ENCODE measurements around the gene TRMT11.
"Not testable (repeated sequence)": the region's sequence is repeated elsewhere in the genome, so short reads cannot be mapped to it uniquely, and the experiment has no call there.

TRMT11 gene

DNA sequence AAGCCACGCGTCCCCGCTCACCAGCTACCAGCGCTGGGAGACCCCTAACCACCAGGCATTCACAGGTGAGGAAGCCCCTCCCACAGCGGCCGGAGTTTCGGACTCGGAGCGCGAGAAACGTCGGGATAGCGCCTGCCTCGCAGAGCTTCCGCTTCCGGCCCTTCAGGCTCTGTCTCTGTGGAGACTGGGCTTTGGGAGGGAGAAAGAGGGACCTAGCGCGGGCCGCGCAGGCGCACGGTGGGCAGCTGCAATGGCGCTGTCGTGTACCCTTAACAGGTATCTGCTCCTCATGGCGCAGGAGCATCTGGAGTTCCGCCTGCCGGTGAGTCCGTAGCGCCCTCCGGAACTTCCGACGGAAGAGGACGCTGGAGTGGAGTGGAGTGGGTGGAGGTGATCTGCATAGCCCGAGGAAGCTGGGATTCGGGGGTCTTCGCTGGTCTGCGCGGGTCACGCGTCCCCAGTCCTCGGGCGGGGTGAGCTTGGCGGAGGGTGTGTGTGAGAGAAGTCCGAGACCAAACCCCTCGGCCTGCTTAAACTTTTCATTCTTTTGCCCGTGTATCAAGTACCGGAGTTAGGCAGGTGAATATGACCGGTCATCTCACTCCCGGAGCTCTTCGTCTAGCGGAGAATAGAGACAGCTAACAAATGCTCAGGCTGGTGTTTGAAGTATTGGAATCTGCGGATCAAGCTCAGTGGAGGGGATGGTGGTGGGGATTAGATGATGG is at the start of gene TRMT11:
Gene TRMT11, plus strand, starts transcription at position 240 of the 725 bp plus-strand sequence. Its CDS starts 11 bp downstream, at position 251.
- peak; percentile 98 for DNase-seq

GRCh38 chr6:125939026-125939425 is 47.3 kb upstream of the TRMT11 start:
- no peak for DNase-seq

DNA sequence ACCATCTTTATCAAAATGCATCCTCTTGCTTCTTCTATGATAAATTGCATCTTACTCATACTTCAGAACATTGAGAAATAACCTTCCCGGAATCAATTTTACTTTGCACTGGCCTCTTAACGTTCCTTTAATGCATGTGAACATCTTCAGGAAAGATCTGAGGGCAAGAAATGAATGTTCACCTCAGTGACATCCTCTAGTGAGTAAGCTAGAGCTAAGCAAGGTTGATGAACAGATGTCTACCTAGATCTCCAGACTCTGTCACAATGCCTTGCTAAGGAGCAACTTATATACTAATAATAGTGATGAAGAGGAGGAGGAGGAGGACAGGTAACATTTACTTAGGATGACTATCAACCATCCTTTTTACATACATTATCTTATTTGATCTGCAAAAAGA is 46.5 kb upstream of the TRMT11 start:
- no peak for DNase-seq

DNA sequence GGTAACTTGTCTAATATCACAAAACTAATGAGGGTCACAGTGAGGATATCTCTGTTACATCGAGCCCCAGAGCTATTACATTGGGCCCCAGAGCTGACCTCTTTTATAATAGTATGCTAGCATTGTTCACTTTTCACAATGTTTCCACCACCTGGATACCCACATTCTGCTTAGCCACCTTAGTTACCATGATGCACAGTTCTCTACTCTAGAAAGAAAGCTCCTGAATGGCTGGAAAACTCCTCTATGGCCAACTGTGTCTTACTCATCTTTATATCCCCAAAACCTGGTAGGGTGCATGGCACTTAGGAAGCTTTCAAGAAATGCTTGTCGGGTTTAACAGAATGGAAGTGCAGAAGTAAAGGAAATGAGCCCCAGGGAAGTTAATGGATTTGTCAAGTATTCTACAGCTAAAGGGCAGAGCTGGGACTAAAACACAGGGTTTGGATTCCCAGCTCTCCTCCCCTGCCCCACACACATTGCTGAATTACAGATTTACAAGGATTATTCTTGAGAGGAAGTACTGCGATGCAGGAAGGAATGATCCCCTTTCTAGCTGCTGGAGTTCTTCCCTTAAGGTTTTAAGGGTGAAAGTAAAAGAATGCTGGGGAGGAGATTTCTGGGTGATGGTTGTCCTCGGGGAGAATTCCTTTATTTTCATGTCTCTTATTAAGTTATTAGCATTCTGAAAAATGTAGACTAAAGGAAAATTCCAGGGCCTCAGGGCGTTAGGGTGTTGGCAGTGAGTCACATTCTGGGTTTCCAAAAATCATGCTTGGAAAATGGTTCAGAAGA is 45.9 kb upstream of the TRMT11 start:
- no peak for DNase-seq

- DNase-seq = no peak
These were observed 43.4 kb upstream of the TRMT11 start for GRCh38 chr6:125942672-125943527.

DNA sequence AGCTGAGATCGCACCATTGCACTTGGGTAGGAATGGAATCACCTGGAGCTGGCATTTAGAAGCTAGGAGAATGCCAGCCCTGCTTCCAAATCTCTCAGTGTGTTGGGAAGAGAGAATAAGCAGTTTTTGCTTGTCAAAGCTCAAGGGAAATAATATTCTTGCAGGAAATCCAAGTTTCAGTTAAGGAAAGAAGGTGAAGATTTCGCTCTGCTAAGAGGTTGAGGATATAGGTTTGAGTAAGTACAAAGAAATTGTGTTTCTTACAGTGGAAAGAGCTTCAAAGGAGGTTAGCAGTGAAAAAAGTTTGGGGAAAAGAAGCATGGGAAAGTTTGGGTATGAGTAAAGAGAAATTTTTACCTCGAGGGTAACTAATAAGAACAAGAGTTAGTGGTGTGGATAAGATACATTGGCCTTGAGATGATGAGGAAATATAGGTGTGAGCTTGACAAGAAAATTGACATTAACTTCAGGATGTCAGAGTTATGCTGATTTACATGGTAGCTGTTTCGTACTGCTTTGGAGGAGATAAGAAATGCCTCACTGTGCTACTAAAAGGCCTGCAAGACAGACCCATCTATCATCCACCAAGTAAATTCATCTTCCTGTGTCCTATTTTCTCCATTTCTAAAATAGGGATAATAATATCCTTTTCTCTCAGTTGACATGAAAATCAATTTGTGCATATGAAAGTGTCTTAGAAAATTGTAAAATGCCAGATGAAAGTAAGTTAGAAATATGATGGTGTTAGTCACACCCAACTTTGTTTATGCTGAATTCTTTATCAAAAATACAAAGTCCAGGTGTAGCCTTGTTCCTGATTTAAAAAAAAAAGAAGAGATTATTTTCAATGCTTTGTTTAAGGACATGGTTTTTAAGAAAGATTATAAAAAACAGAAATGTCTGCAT is 42.6 kb upstream of the TRMT11 start:
- DNase-seq = no peak

DNA sequence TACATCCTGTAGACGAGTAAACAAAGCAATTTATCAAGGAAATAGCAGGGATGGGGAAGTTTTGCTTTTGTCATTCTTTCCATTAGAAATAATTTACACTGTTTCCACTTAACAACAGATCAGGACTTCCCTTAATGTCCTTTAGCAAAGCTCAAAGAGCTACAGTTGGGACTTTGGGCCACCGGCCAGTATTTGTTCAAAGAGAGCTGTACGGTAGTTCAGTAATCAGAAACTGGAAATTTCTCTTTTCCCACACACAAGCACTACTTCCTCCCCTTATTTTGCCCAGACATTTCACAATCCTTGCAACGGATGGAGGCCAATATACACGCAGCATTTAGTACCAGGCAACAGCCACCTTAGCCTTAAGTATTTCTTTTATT is 41.9 kb upstream of the TRMT11 start:
- no peak for DNase-seq

GRCh38 chr6:125944896-125945295 is 41.4 kb upstream of the TRMT11 start:
- DNase-seq = no peak

DNA sequence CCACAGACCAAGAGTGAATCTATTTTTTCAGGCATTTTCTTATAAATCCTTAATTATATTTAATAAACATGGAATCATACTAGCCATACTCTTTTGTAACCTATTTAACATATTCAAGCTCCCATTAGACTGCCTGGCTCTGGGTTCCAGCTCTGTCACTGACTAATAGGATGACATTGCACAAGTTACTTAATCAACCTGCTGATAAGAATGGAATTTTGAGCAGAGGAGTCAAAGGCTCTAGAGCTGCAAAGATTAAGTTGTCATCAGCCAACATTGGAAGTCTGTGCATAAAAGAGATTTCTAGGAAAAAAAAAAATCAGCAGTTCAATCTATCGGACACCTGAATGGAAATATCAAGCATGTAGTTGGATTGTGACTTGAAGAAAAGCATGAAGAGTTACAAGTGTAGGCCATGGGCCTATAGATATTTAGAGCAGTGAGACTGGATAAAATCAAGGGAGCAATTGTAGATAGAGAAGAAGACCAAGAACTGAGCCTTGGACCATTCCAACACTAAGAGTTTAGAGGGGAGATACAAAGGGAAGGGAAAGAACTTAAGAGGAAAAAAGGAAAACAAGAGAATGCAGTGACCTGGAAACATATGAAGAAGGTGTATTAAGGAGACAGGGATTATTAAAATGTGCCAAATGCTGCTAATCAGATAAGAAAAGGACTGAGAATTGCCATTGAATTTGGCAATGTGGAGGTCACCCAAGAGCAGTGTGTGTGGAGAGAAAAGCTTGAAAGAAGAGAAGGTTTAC is 40.8 kb upstream of the TRMT11 start:
- DNase-seq = peak; percentile 46

- no peak for DNase-seq
These were observed 38.7 kb upstream of the TRMT11 start for GRCh38 chr6:125947615-125948014.

DNA sequence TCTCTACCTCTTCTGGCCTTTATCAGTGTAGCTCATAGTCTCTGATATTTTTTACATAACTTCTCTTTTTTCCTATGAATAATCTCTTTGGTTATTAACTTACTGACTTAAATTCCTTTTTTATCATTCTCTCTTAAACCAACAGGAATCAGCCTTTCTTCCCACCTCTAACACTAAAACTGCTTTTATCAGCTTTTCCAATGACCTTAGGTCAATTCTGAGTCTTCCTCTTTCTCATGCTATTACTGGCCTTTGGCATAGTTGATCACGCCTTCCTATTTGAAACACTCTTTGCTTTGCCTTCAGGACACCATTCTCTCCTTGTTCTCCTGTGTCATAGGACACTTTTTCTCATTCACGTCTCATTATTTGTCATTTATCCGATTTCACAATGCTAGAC is 37.9 kb upstream of the TRMT11 start:
- no peak for DNase-seq

DNA sequence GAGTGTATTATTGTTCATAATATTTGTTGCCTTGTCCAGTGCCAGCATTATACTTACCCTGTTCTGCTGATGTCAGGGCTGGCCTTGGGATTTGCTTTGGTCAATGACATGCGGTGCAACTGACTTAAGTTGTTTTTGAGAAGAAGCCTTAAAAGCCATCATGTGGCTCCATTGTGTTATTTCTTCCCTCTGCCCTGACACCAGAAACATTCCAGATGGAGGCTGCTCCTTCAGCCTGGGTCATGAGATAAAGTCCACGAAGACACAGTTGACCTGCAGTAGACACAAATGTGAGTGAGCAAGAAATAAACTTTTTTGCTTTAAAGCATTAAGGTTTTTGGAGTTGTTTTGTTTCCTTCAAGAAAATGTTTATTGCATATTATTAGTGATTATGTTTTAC is 37.3 kb upstream of the TRMT11 start:
- DNase-seq = no peak

DNA sequence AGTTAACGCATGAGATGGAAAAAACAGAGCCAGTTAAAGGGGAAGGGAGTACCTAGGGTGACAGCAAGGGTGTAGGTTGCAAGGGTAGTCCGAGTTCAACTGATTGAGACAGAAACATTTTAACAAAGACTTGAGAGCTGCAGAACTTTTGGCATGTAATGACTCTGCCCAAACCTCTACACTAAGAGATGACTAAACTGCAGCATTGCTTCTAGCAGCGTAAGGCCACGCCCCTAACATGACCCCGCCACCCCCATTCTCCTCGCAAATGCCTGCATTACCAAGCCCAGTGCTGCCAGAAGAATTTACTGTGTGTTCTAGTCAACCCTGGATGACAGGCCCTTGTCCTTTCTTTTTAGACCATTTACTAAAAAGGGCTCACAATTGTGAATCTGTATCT is 36.0 kb upstream of the TRMT11 start:
- no peak for DNase-seq

DNA sequence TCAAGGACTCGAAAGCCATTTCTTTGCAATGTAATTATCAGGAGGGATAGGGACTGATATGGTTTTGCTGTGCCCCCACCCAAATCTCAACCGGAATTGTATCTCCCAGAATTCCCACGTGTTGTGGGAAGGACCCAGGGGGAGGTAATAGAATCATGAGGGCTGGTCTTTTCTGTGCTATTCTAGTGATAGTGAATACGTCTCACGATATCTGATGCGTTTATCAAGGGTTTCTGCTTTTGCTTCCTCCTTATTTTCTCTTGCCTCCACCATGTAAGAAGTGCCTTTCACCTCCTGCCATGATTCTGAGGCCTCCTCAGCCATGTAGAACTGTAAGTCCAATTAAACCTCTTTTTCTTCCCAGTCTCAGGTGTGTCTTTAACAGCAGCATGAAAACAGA is 35.6 kb upstream of the TRMT11 start:
- DNase-seq = not testable (repeated sequence)

DNA sequence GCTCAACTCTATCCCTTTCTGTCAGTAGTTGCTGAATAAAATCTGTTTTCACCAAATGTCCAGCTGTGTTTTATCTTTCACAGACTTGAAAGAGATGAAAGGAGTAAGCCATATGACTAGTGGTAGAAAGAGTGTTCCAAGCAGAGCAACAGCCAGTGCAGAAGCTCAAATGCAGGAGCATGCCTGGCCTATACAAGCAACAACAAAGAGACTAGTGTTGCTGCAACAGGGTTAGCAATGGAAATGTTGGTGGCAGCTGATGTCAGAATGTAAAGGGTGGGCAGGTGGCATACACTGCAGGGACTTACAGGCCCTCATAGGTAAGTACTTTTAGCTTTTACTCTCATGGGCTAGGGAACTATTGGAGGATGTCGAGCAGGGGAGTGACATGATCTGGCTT is 35.0 kb upstream of the TRMT11 start:
- peak; percentile 42 for DNase-seq

- peak; percentile 42 for DNase-seq
These were observed 33.4 kb upstream of the TRMT11 start for GRCh38 chr6:125952764-125953501.

- DNase-seq = peak; percentile 49
These were observed 32.9 kb upstream of the TRMT11 start for GRCh38 chr6:125953502-125953875.

DNA sequence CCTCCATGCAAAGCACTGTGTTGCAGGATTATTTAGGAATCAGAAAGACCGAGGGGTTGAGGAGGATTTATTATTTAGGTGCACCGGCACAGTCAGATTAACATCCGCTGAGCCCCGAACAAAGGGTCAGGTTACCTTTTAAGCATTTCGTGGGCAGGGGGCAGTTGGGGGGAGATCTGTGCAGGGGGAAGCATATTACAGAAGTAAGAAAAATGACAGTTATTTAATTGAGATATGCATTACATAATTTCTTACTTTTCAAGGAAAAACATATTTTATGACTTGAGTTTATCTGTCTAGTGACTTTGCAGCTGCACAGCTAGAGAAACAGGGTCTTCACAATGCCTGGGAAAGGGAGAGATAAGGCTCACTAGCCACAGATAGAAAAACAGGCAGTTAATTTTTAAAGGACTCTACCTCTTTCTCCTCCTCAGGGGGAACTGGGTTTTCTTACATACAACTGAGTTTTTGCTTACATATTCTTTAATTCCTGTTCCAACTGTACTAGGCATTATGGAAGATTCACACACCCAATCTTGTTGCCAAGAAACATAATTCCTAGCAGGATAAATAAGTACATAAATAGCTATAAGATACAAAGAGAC is 31.5 kb upstream of the TRMT11 start:
- DNase-seq = peak; percentile 73

- DNase-seq = no peak
These were observed 30.4 kb upstream of the TRMT11 start for GRCh38 chr6:125955973-125956372.
